Fibroblast of lung (primary cell): ENCODE data around the gene MBOAT1. TPM values are rescaled to one million over a fixed set of nuclear protein-coding genes. Genes with fewer than 3 reads are reported as not detected.

ENCODE experiments used
- DNase-seq, 2 donors: peaks; one replicate each; pipeline versions ENCODE4 v3.0.0 to v3.0.0-alpha.2; 2010; ENCODE audit warnings: low read depth in 2 of 2
- H2AFZ ChIP-seq: 2 replicates; pipeline ENCODE4 v1.5.1; 2012; ENCODE audit warnings: low read length, control low read depth, inconsistent platforms
- H3K27ac ChIP-seq: 2 replicates; pipeline ENCODE4 v1.5.1; 2011; ENCODE audit warnings: low read length, control low read depth; ENCODE audit not compliant: insufficient read depth
- H3K27me3 ChIP-seq: 2 replicates; pipeline ENCODE4 v1.5.1; 2011; ENCODE audit warnings: mild to moderate bottlenecking, low read length; ENCODE audit not compliant: control insufficient read depth, insufficient read depth
- H3K36me3 ChIP-seq: 2 replicates; pipeline ENCODE4 v1.5.1; 2011; ENCODE audit warnings: low read length; ENCODE audit not compliant: control insufficient read depth, insufficient read depth
- H3K4me1 ChIP-seq: 2 replicates; pipeline ENCODE4 v1.5.1; 2011; ENCODE audit warnings: low read length; ENCODE audit not compliant: control insufficient read depth, insufficient read depth; ENCODE audit errors: extremely low read depth
- H3K4me2 ChIP-seq: 2 replicates; pipeline ENCODE4 v1.5.1; 2011; ENCODE audit warnings: low read length, control low read depth; ENCODE audit not compliant: insufficient read depth; ENCODE audit errors: extremely low read depth
- H3K4me3 ChIP-seq, 4 experiments: fragments of 200-600 bp in 1 of 4; sonication (generic) in 1 of 4; replicated peaks in 1 of 4; 2 replicates each; pipeline ENCODE4 v1.5.1; 2011 to 2016; ENCODE audit warnings: low read length in 4 of 4, low read depth in 3 of 4, mild to moderate bottlenecking in 3 of 4, control low read depth in 2 of 4, inconsistent platforms in 1 of 4, mixed read lengths in 1 of 4; ENCODE audit not compliant: insufficient read depth in 1 of 4; ENCODE audit errors: control extremely low read depth in 1 of 4
- H3K79me2 ChIP-seq: 2 replicates; pipeline ENCODE4 v1.5.1; 2012; ENCODE audit warnings: mild to moderate bottlenecking, low read length, inconsistent platforms; ENCODE audit not compliant: control insufficient read depth, insufficient read depth
- H3K9ac ChIP-seq: 2 replicates; pipeline ENCODE4 v1.5.1; 2011; ENCODE audit warnings: mild to moderate bottlenecking, low read length, control low read depth; ENCODE audit not compliant: insufficient read depth
- H3K9me3 ChIP-seq: 2 replicates; pipeline ENCODE4 v1.5.1; 2012; ENCODE audit warnings: low read depth, low read length; ENCODE audit not compliant: control insufficient read depth, insufficient read depth
- H4K20me1 ChIP-seq: 2 replicates; pipeline ENCODE4 v1.5.1; 2011; ENCODE audit warnings: low read length; ENCODE audit not compliant: control insufficient read depth, insufficient read depth; ENCODE audit errors: extremely low read depth
- CTCF ChIP-seq, 2 donors: IDR thresholded peaks in 1 of 2; conservative IDR thresholded peaks in 1 of 2; 1 replicate in 1 of 2; 2 replicates in 1 of 2; pipeline ENCODE4 v1.5.1; 2011 to 2012; ENCODE audit warnings: low read length in 2 of 2, control low read depth in 1 of 2, inconsistent platforms in 1 of 2, low read depth in 1 of 2, mild to moderate bottlenecking in 1 of 2
- EZH2 ChIP-seq: IDR thresholded peaks from 2 replicates; pipeline ENCODE4 v1.5.1; 2012; ENCODE audit warnings: low read length, control low read depth, mild to moderate bottlenecking; ENCODE audit errors: missing control alignments
- polyA minus RNA-seq: library from RNA; depleted of rRNA, polyadenylated mRNA; stranded (reverse); fragments of >200 nt; gene quantifications from 2 replicates; pipeline ENCODE4 v1.2.3, GENCODE V29; 2011; ENCODE audit warnings: low replicate concordance
- polyA plus RNA-seq, 2 donors: library from polyadenylated mRNA; depleted of rRNA in 1 of 2; stranded (reverse) in 1 of 2; unstranded in 1 of 2; fragments of >200 nt; gene quantifications; 2 replicates each; pipeline ENCODE4 v1.2.1, GENCODE V29; 2011 to 2012; ENCODE audit warnings: missing spikeins in 1 of 2
- total RNA-seq: library from RNA; depleted of rRNA; stranded (reverse); fragments of >200 nt; gene quantifications from 2 replicates; pipeline ENCODE4 v1.2.1, GENCODE V29; 2014

MBOAT1 gene
- total RNA-seq (4.9 and 6.6 TPM in 2 replicates), polyA plus RNA-seq (3.1 and 3.9 TPM in 2 replicates), polyA minus RNA-seq (3.7 and 5.7 TPM in 2 replicates)
- polyA plus RNA-seq (2012) = 1.7 and 2.2 TPM in 2 replicates

- Histone ChIP-seq H3K36me3 (no peaks in the 10 kb centered on the region), H2AFZ (peak within 1 kb of the TSS; percentile 97), H3K27me3 (no peaks in the 10 kb centered on the region), H3K9ac (peak within 1 kb of the TSS; percentile 73), H3K27ac (peak within 1 kb of the TSS; percentile 78), H3K9me3 (no peaks in the 10 kb centered on the region), H4K20me1 (no peaks in the 10 kb centered on the region), H3K4me2 (peak within 1 kb of the TSS; percentile 75), H3K4me1 (no peaks in the 10 kb centered on the region), H3K79me2 (no peaks in the 10 kb centered on the region), H3K4me3 (peak within 1 kb of the TSS; percentile 81 to 89 (median 84))
- TF ChIP-seq EZH2 (no peak), CTCF (conservative IDR thresholded peaks at IDR 0.05 in 1 of 2, IDR thresholded peaks at IDR 0.05 in 1 of 2; ENCODE audit: low read depth in 1 of 2, low read length in 2 of 2) (peak in 1 of 2 donors; percentile 16)
- peak; percentile 89 to 91 for DNase-seq
These were observed at the start of gene MBOAT1 for GRCh38 chr6:20212392-20213111. Gene MBOAT1 (minus strand): TSS chr6:20212469. CDS start chr6:20212234, 235 bp downstream.

- H3K4me1 ChIP-seq = no peaks in the 10 kb centered on the region
These were observed 49.4 kb upstream of the MBOAT1 start for GRCh38 chr6:20261685-20262084.

More at GRCh38 chr6:20261685-20262084, 49.4 kb upstream of the MBOAT1 start:
- Histone ChIP-seq H3K27ac (no peak overlapping the region), H2AFZ (no peak overlapping the region), H3K36me3 (no peaks in the 10 kb centered on the region), H3K9ac (no peak overlapping the region), H4K20me1 (no peaks in the 10 kb centered on the region), H3K27me3 (no peaks in the 10 kb centered on the region), H3K4me3 (no peak overlapping the region), H3K4me2 (no peak overlapping the region), H3K9me3 (no peaks in the 10 kb centered on the region), H3K79me2 (no peaks in the 10 kb centered on the region)
- TF ChIP-seq CTCF (conservative IDR thresholded peaks at IDR 0.05 in 1 of 2, IDR thresholded peaks at IDR 0.05 in 1 of 2; ENCODE audit: low read depth in 1 of 2, low read length in 2 of 2) (no peak), EZH2 (no peak)
- DNase-seq = no peak
